Heart right ventricle (tissue), 16 donors: ENCODE data around the gene SPTA1. TPM values are rescaled to one million over a fixed set of nuclear protein-coding genes. Genes with fewer than 3 reads are reported as not detected.

ENCODE experiments used
- ATAC-seq, 8 donors: fragments of 200-7000 bp; cut with Tn5 transposase; one replicate each; pipeline ENCODE4 v1.9.1; 2020; ENCODE audit warnings: mild to moderate bottlenecking in 8 of 8, moderate library complexity in 8 of 8, moderate number of reproducible peaks in 1 of 8
- DNase-seq, 2 donors: peaks; one replicate each; pipeline ENCODE4 v3.0.0-alpha.2; 2020
- H3K27ac ChIP-seq, 10 donors: fragments of 200-600 bp; sonication (generic) in 2 of 10; one replicate each; pipeline versions ENCODE4 v1.5.0 to v1.8.0; 2020 to 2022; ENCODE audit warnings: mild to moderate bottlenecking in 3 of 10
- H3K27me3 ChIP-seq, 7 donors: fragments of 200-600 bp; one replicate each; pipeline ENCODE4 v1.8.0; 2021 to 2022; ENCODE audit warnings: mild to moderate bottlenecking in 2 of 7
- H3K36me3 ChIP-seq, 9 donors: fragments of 200-600 bp; sonication (generic) in 1 of 9; one replicate each; pipeline versions ENCODE4 v1.5.0 to v1.8.0; 2020 to 2022; ENCODE audit warnings: mild to moderate bottlenecking in 2 of 9
- H3K4me1 ChIP-seq, 9 donors: fragments of 200-600 bp; sonication (generic) in 1 of 9; one replicate each; pipeline versions ENCODE4 v1.5.0 to v1.8.0; 2020 to 2022; ENCODE audit warnings: mild to moderate bottlenecking in 4 of 9
- H3K4me3 ChIP-seq, 10 donors: fragments of 200-600 bp; sonication (generic) in 2 of 10; one replicate each; pipeline versions ENCODE4 v1.5.0 to v1.8.0; 2020 to 2022; ENCODE audit warnings: mild to moderate bottlenecking in 7 of 10, moderate library complexity in 2 of 10
- H3K9me3 ChIP-seq, 11 donors: fragments of 200-600 bp in 10 of 11; sonication (generic) in 2 of 11; one replicate each; pipeline versions ENCODE4 v1.5.0 to v1.8.0; 2013 to 2022; ENCODE audit warnings: mild to moderate bottlenecking in 2 of 11, control low read depth in 1 of 11, moderate library complexity in 1 of 11
- CTCF ChIP-seq, 9 donors: fragments of 200-600 bp; sonication (generic) in 2 of 9; IDR thresholded peaks; one replicate each; pipeline versions ENCODE4 v1.5.0 to v1.8.0; 2021 to 2022; ENCODE audit warnings: antibody characterized with exemption in 9 of 9, mild to moderate bottlenecking in 5 of 9, moderate library complexity in 1 of 9
- WGBS, 2 donors: extraction: QIAGEN DNeasy Blood & Tissue Kit; methylation state at CpG; one replicate each; pipeline ENCODE4 v1.1.7; 2013; ENCODE audit warnings: inconsistent platforms in 1 of 2; 5-methylcytosine and 5-hydroxymethylcytosine counted together
- intact Hi-C, 10 donors: fragments of 100-400 bp; cut with DNase I; formaldehyde crosslinking; loops; one replicate each; pipeline versions ENCODE4 v1.11.1 to v1.14.2; 2022
- polyA plus RNA-seq, 2 donors: library from polyadenylated mRNA; stranded (reverse); fragments of 200-250 nt; gene quantifications; one replicate each; pipeline ENCODE4 v1.2.3, GENCODE V29; 2013
- total RNA-seq, 10 donors: library from RNA; stranded (reverse); fragmentation: NEBNext Ultra II Directional in 3 of 10; extraction: Animal tissue kit (Norgen Biotek cat#: 25700) in 3 of 10; gene quantifications; one replicate each; pipeline versions ENCODE4 v1.2.1 to v1.2.4, GENCODE V29; 2021 to 2023
- donor health status: Arrhythmogenic right ventricular cardiomyopathy.
- donor health status: ischemic (EF 13 %, LVEDD 7.1; RV severe dilation, severe dysfunction).
- donor health status: healthy with polysubstance abuse.
- donor health status: DM: no; HTN: yes; CAD: no.
- donor health status: DM: no; HTN: no; CAD: no.
- donor health status: ischemic (EF 25% LVEDD 6.9; RV normal size, moderate dysfunction).
- donor health status: ischemic (EF 25% LVEDD 5.7; RV mildly dilated, moderate dysfunction).
- donor health status: healthy.
- donor health status: DM: yes; HTN: yes; CAD: no.
- donor health status: Ischemic cardiomyopathy.
- donor health status: ischemic (EF 35%, LVEDD 5.7; RV mildly dilated, moderate dysfunction).
- donor health status: nonischemic (EF 11% LVEDD 7.7; RV severe dilation, severe dysfunction).
- donor health status: DM: yes; HTN: yes; CAD: no.
- donor health status: PGD.
- donor health status: ischemic (EF 29% LVEDD 5.4; RV normal size, mild dysfunction).
- donor health status: nonischemic (EF 23%, LVEDD 6.1; RV moderate dilation, normal function).

SPTA1 gene
- total and polyA plus RNA-seq, 12 donors: 0.03 to 1.2 (median 0.05) TPM; not detected in 7

- Histone ChIP-seq H3K27ac (no peak overlapping the region), H3K36me3 (no peaks in the 10 kb centered on the region), H3K4me3 (no peak overlapping the region), H3K4me1 (no peaks in the 10 kb centered on the region), H3K9me3 (no peaks in the 10 kb centered on the region), H3K27me3 (no peaks in the 10 kb centered on the region)
- no peak for TF ChIP-seq CTCF (IDR thresholded peaks at IDR 0.05)
- intact Hi-C loops: no loop called here
- no peak for ATAC-seq
- no peak for DNase-seq
- WGBS, 2 donors: 76 to 83% methylated on average over 4 of the region's 4 CpGs
Measured at GRCh38 chr1:158638146-158638545, 48.4 kb downstream of the SPTA1 start.

- intact Hi-C loops: no loop called here
- Histone ChIP-seq H3K27ac (no peak overlapping the region), H3K9me3 (no peaks in the 10 kb centered on the region), H3K27me3 (no peaks in the 10 kb centered on the region), H3K36me3 (no peaks in the 10 kb centered on the region), H3K4me3 (no peak overlapping the region), H3K4me1 (no peaks in the 10 kb centered on the region)
- ATAC-seq (no peak), DNase-seq (no peak)
- TF ChIP-seq CTCF (IDR thresholded peaks at IDR 0.05): no peak
- 90 to 95% methylated on average over 3 of the region's 3 CpGs for WGBS, 2 donors
Measured at GRCh38 chr1:158613764-158614163, 72.8 kb downstream of the SPTA1 start.

- TF ChIP-seq CTCF (IDR thresholded peaks at IDR 0.05): no peak
- 57 to 60% methylated on average over 3 of the region's 3 CpGs for WGBS, 2 donors
- Histone ChIP-seq H3K4me3 (no peak overlapping the region), H3K9me3 (no peaks in the 10 kb centered on the region), H3K27me3 (no peaks in the 10 kb centered on the region), H3K27ac (no peak overlapping the region), H3K36me3 (no peaks in the 10 kb centered on the region), H3K4me1 (no peaks in the 10 kb centered on the region)
- DNase-seq: no peak
- intact Hi-C loops: no loop called here
- ATAC-seq: no peak
Measured at GRCh38 chr1:158611916-158612315, 74.6 kb downstream of the SPTA1 start.

GRCh38 chr1:158607296-158607695, 79.2 kb downstream of the SPTA1 start:
- WGBS, 2 donors: 85 to 95% methylated on average over 1 of the region's 1 CpG
- Histone ChIP-seq H3K9me3 (no peaks in the 10 kb centered on the region), H3K27ac (no peak overlapping the region), H3K27me3 (no peaks in the 10 kb centered on the region), H3K36me3 (no peaks in the 10 kb centered on the region), H3K4me3 (no peak overlapping the region), H3K4me1 (no peaks in the 10 kb centered on the region)
- no peak for TF ChIP-seq CTCF (IDR thresholded peaks at IDR 0.05)
- DNase-seq (no peak), ATAC-seq (no peak)
- intact Hi-C loops: no loop called here

- intact Hi-C loops: no loop called here
- H3K9me3 ChIP-seq: peaks cover 0 to 6% (median 0%) of the 10 kb centered on the region in 11 donors
- H3K27me3 ChIP-seq: no peaks in the 10 kb centered on the region
- H3K36me3 ChIP-seq: no peaks in the 10 kb centered on the region
- H3K4me3 ChIP-seq: no peak within 1 kb of the TSS
- TF ChIP-seq CTCF (IDR thresholded peaks at IDR 0.05): no peak
- H3K4me1 ChIP-seq: no peaks in the 10 kb centered on the region
- no peak within 1 kb of the TSS for H3K27ac ChIP-seq
- ATAC-seq (no peak), DNase-seq (no peak)
- WGBS, 2 donors: 74 to 79% methylated on average over 1 of the region's 1 CpG
Measured at GRCh38 chr1:158604968-158605367, 81.5 kb downstream of the SPTA1 start, which contains the start of gene OR10Z1. Gene OR10Z1, plus strand, starts transcription at chr1:158605268. Its CDS starts 1,171 bp downstream, at chr1:158606439.
